ENCODE measurements around the gene TSPAN4.

TSPAN4 gene

DNA sequence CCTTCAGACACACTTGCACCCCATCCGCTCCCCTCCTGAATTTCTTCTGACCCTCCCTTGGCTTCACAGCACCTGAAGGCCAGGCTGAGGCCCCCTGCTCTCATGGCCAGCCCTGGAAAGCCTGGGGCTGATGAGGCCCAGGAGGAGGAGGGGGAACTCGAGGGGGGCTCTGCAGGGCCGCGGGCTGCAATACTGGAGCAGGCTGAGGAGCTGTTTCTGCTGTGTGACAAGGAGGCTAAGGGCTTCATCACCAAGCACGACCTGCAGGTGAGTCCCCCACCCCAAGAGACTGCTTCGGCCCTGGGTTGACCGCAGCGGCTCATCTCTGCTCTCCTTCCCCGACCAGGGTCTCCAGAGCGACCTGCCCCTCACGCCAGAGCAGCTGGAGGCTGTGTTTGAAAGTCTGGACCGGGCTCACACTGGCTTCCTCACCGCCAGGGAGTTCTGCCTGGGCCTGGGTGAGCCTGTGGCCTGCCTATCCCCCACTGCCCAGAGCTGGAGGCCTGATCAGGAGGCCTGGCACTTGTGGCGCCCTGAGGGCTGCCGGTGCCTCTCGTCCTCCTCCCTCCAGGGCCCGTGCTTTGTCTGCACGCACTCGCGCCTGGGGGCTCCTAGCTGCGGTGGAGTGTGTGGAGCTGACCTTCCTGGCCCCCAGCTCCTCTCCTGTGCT lies 14.0 kb upstream of the TSPAN4 start:
- DNase-seq (ENCODE audit: low read depth in 1 of 2, low spot score in 1 of 2), result no peak
- H3K27me3 ChIP-seq (ENCODE audit: insufficient read depth, poor library complexity, severe bottlenecking), result peaks cover 9% of the 10 kb centered on the region
- no peak overlapping the region for H3K4me3 ChIP-seq (replicated peaks; ENCODE audit: insufficient read depth, low read length)
- TF ChIP-seq, protein P1, sequence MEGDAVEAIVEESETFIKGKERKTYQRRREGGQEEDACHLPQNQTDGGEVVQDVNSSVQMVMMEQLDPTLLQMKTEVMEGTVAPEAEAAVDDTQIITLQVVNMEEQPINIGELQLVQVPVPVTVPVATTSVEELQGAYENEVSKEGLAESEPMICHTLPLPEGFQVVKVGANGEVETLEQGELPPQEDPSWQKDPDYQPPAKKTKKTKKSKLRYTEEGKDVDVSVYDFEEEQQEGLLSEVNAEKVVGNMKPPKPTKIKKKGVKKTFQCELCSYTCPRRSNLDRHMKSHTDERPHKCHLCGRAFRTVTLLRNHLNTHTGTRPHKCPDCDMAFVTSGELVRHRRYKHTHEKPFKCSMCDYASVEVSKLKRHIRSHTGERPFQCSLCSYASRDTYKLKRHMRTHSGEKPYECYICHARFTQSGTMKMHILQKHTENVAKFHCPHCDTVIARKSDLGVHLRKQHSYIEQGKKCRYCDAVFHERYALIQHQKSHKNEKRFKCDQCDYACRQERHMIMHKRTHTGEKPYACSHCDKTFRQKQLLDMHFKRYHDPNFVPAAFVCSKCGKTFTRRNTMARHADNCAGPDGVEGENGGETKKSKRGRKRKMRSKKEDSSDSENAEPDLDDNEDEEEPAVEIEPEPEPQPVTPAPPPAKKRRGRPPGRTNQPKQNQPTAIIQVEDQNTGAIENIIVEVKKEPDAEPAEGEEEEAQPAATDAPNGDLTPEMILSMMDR (IDR thresholded peaks at IDR 0.05; ENCODE audit: insufficient read depth, low read length), result no peak
- TF ChIP-seq, protein P2, sequence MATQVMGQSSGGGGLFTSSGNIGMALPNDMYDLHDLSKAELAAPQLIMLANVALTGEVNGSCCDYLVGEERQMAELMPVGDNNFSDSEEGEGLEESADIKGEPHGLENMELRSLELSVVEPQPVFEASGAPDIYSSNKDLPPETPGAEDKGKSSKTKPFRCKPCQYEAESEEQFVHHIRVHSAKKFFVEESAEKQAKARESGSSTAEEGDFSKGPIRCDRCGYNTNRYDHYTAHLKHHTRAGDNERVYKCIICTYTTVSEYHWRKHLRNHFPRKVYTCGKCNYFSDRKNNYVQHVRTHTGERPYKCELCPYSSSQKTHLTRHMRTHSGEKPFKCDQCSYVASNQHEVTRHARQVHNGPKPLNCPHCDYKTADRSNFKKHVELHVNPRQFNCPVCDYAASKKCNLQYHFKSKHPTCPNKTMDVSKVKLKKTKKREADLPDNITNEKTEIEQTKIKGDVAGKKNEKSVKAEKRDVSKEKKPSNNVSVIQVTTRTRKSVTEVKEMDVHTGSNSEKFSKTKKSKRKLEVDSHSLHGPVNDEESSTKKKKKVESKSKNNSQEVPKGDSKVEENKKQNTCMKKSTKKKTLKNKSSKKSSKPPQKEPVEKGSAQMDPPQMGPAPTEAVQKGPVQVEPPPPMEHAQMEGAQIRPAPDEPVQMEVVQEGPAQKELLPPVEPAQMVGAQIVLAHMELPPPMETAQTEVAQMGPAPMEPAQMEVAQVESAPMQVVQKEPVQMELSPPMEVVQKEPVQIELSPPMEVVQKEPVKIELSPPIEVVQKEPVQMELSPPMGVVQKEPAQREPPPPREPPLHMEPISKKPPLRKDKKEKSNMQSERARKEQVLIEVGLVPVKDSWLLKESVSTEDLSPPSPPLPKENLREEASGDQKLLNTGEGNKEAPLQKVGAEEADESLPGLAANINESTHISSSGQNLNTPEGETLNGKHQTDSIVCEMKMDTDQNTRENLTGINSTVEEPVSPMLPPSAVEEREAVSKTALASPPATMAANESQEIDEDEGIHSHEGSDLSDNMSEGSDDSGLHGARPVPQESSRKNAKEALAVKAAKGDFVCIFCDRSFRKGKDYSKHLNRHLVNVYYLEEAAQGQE (IDR thresholded peaks at IDR 0.05; ENCODE audit: insufficient replicate concordance, low read depth), result no peak
- no peak for TF ChIP-seq GABPA (IDR thresholded peaks at IDR 0.05; ENCODE audit: low read depth)
- no peak for TF ChIP-seq POLR2AphosphoS5 (IDR thresholded peaks at IDR 0.05; ENCODE audit: low read depth)
- TF ChIP-seq SPI1 (IDR thresholded peaks at IDR 0.05; ENCODE audit: borderline replicate concordance, low read depth), result no peak
- H3K27ac ChIP-seq (replicated peaks), result peak overlapping the region; percentile 16; the same call in 1 of the 2 replicates

DNA sequence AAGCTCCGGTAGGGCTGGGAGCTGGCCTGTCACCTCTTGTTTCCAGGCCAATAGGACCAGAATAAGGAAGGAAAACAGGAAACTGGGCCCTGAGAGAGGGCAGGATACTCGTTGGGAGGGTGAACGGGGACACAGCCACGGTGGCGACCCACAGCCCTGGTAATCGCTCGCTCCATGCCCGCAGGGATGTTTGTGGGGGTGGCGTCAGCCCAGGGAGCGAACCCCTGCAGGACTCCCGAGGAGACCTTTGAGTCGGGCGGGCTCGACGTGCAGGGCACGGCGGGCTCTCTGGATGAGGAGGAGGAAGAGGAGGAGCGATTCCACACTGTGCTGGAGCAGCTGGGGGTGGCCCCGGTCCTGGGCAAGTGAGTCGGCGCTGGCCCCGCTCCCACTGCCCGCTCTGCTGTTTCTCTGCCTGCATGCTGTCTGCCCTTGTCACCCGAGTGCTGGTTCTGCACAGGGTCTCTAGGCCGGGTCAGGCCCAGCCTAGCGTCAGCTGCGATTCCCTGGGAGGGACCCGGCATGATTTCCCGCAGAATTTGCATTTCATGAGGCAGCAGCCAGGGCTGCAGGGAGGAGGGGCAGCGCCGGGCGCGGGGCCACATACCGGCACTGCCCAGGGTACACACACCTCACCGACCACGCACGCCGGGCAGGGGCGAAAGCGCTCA lies 13.3 kb upstream of the TSPAN4 start:
- DNase-seq (ENCODE audit: low read depth in 1 of 2, low spot score in 1 of 2), result no peak
- Histone ChIP-seq H3K4me3 (replicated peaks; ENCODE audit: insufficient read depth, low read length) (no peak overlapping the region), H3K27me3 (ENCODE audit: insufficient read depth, poor library complexity, severe bottlenecking) (peaks cover 9% of the 10 kb centered on the region), H3K27ac (replicated peaks) (peak overlapping the region; percentile 16; the same call in 1 of the 2 replicates)
- TF ChIP-seq SPI1 (IDR thresholded peaks at IDR 0.05; ENCODE audit: borderline replicate concordance, low read depth), result no peak
- TF ChIP-seq, protein P1 (IDR thresholded peaks at IDR 0.05; ENCODE audit: insufficient read depth, low read length), result no peak
- TF ChIP-seq, protein P2 (IDR thresholded peaks at IDR 0.05; ENCODE audit: insufficient replicate concordance, low read depth), result no peak
- no peak for TF ChIP-seq GABPA (IDR thresholded peaks at IDR 0.05; ENCODE audit: low read depth)
- no peak for TF ChIP-seq POLR2AphosphoS5 (IDR thresholded peaks at IDR 0.05; ENCODE audit: low read depth)

DNA sequence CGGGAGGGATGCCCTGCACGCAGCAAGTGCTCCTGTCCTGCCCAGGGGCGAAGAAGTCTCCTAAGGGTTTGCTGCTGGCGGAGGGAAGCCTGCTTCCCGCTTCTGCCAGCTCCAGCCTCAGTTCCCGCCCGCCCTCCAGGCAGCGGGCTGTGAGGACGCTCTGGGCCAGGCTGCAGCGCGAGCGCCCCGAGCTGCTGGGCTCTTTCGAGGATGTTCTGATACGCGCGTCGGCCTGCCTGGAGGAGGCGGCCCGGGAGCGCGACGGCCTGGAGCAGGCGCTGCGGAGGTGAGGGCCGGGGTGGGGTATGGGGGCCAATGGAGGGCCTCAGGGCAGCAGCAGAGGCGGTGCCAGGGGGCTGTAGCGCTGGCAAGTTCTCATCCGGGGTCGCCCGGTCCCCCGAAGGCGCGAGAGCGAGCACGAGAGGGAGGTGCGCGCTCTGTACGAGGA lies 12.8 kb upstream of the TSPAN4 start:
- TF ChIP-seq, protein P2 (IDR thresholded peaks at IDR 0.05; ENCODE audit: insufficient replicate concordance, low read depth), result no peak
- TF ChIP-seq GABPA (IDR thresholded peaks at IDR 0.05; ENCODE audit: low read depth) (no peak), SPI1 (IDR thresholded peaks at IDR 0.05; ENCODE audit: borderline replicate concordance, low read depth) (no peak)
- TF ChIP-seq, protein P1 (IDR thresholded peaks at IDR 0.05; ENCODE audit: insufficient read depth, low read length), result no peak
- Histone ChIP-seq H3K27ac (replicated peaks) (no peak overlapping the region), H3K27me3 (ENCODE audit: insufficient read depth, poor library complexity, severe bottlenecking) (peaks cover 9% of the 10 kb centered on the region), H3K4me3 (replicated peaks; ENCODE audit: insufficient read depth, low read length) (no peak overlapping the region)
- DNase-seq (ENCODE audit: low read depth in 1 of 2, low spot score in 1 of 2), result no peak
